Measurements from ENCODE around the gene TADA3. TPM values are rescaled to one million over a fixed set of nuclear protein-coding genes. Genes with fewer than 3 reads are reported as not detected.

Gene TADA3
- total RNA-seq, 1 experiment from 2014 or later = 85.4 TPM

DNA sequence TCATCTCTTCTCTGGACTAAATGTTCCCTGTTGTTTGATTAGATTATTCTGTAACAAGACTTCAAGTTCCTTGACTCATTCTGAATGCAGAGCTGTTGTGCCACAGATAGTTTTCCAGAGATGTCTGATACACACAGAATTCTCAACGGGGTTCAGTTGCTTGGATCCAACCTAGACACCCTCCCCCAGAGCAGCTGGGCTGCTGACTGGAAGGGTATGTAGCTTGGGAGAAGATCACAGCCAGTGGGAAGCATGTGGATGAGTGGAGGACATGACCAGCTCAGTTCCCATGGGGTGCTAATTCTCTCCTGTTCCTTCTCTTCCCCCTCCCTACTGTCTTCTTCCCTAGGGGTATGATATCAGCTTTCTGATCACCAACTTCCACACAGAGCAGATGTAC is 11.2 kb upstream of the TADA3 start:
- ChIA-PET CTCF (no interaction called here), POLR2A (ENCODE audit: unreplicated experiment) (no interaction called here)
- Histone ChIP-seq H4K20me1 (ENCODE audit: low read length) (no peaks in the 10 kb centered on the region), H3K4me2 (ENCODE audit: low read length) (no peak overlapping the region), H3K9me2 (replicated peaks; ENCODE audit: low read length) (no peaks in the 10 kb centered on the region), H2AFZ (ENCODE audit: low read length) (no peak overlapping the region), H3K79me2 (ENCODE audit: low read length) (no peaks in the 10 kb centered on the region), H3K27ac (ENCODE audit: low read length) (no peak overlapping the region), H3K9me3 (ENCODE audit: low read length) (no peaks in the 10 kb centered on the region), H3K36me3 (ENCODE audit: low read depth, low read length) (peaks cover 61% of the 10 kb centered on the region), H3K9ac (ENCODE audit: low read length) (no peak overlapping the region), H3K27me3 (ENCODE audit: low read length) (no peaks in the 10 kb centered on the region), H3K4me1 (ENCODE audit: insufficient read depth, low read length) (peaks cover 5% of the 10 kb centered on the region; the same call in 1 of the 2 replicates), H3F3A (ENCODE audit: low read length, unreplicated experiment) (no peaks in the 10 kb centered on the region), H3K4me3 (ENCODE audit: low read length) (no peak overlapping the region)
- TF ChIP-seq, protein P1, sequence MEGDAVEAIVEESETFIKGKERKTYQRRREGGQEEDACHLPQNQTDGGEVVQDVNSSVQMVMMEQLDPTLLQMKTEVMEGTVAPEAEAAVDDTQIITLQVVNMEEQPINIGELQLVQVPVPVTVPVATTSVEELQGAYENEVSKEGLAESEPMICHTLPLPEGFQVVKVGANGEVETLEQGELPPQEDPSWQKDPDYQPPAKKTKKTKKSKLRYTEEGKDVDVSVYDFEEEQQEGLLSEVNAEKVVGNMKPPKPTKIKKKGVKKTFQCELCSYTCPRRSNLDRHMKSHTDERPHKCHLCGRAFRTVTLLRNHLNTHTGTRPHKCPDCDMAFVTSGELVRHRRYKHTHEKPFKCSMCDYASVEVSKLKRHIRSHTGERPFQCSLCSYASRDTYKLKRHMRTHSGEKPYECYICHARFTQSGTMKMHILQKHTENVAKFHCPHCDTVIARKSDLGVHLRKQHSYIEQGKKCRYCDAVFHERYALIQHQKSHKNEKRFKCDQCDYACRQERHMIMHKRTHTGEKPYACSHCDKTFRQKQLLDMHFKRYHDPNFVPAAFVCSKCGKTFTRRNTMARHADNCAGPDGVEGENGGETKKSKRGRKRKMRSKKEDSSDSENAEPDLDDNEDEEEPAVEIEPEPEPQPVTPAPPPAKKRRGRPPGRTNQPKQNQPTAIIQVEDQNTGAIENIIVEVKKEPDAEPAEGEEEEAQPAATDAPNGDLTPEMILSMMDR (conservative IDR thresholded peaks at IDR 0.05; ENCODE audit: low read depth, low read length) = no peak
- no peak for TF ChIP-seq EZH2 (IDR thresholded peaks at IDR 0.05; ENCODE audit: low read length, unreplicated experiment)
- TF ChIP-seq EZH2phosphoT487 (IDR thresholded peaks at IDR 0.05; ENCODE audit: borderline replicate concordance, low read length) = no peak
- DNase-seq (no peak), ATAC-seq (no peak)
- intact Hi-C loops (cut with micrococcal nuclease) = no loop called here
- BruUV-seq (replicated peaks) = no TSS peak

DNA sequence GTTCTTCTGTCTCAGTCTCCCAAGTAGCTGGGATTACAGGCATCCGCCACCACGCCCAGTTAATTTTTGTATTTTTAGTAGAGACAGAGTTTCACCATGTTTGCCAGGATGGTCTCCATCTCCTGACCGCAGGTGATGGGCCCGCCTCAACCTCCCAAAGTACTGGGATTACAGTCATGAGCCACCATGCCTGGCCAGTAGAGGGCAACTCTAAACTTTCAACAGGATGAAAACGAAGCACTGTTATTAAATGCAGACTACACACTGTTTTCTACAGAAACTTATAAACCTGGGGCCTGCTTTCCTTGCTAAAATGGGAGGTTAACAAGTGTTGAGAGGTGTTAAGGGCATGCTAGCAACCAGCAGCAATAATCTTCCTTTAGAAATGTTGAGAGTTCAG is 8.3 kb upstream of the TADA3 start:
- H3K36me3 ChIP-seq (ENCODE audit: low read depth, low read length) = peaks cover 66% of the 10 kb centered on the region
- no peaks in the 10 kb centered on the region for H3K9me2 ChIP-seq (replicated peaks; ENCODE audit: low read length)
- H3F3A ChIP-seq (ENCODE audit: low read length, unreplicated experiment) = no peaks in the 10 kb centered on the region
- peak; percentile 25 for DNase-seq
- no TSS peak for BruUV-seq (replicated peaks)
- ChIA-PET POLR2A (ENCODE audit: unreplicated experiment) (no interaction called here), CTCF (no interaction called here)
- intact Hi-C loops (cut with micrococcal nuclease) = no loop called here
- no peaks in the 10 kb centered on the region for H4K20me1 ChIP-seq (ENCODE audit: low read length)
- ATAC-seq = peak; percentile 58; the same call in 1 of the 2 replicates
- TF ChIP-seq, protein P1 (conservative IDR thresholded peaks at IDR 0.05; ENCODE audit: low read depth, low read length) = peak; percentile 56
- no peak for TF ChIP-seq EZH2 (IDR thresholded peaks at IDR 0.05; ENCODE audit: low read length, unreplicated experiment)
- TF ChIP-seq EZH2phosphoT487 (IDR thresholded peaks at IDR 0.05; ENCODE audit: borderline replicate concordance, low read length) = no peak
- no peaks in the 10 kb centered on the region for H3K27me3 ChIP-seq (ENCODE audit: low read length)
- no peak overlapping the region for H3K27ac ChIP-seq (ENCODE audit: low read length)
- no peak overlapping the region for H3K9ac ChIP-seq (ENCODE audit: low read length)
- no peak overlapping the region for H3K4me2 ChIP-seq (ENCODE audit: low read length)
- no peaks in the 10 kb centered on the region for H3K4me1 ChIP-seq (ENCODE audit: insufficient read depth, low read length)
- H2AFZ ChIP-seq (ENCODE audit: low read length) = no peak overlapping the region
- H3K9me3 ChIP-seq (ENCODE audit: low read length) = no peaks in the 10 kb centered on the region
- H3K4me3 ChIP-seq (ENCODE audit: low read length) = no peak overlapping the region
- H3K79me2 ChIP-seq (ENCODE audit: low read length) = peaks cover 1% of the 10 kb centered on the region

DNA sequence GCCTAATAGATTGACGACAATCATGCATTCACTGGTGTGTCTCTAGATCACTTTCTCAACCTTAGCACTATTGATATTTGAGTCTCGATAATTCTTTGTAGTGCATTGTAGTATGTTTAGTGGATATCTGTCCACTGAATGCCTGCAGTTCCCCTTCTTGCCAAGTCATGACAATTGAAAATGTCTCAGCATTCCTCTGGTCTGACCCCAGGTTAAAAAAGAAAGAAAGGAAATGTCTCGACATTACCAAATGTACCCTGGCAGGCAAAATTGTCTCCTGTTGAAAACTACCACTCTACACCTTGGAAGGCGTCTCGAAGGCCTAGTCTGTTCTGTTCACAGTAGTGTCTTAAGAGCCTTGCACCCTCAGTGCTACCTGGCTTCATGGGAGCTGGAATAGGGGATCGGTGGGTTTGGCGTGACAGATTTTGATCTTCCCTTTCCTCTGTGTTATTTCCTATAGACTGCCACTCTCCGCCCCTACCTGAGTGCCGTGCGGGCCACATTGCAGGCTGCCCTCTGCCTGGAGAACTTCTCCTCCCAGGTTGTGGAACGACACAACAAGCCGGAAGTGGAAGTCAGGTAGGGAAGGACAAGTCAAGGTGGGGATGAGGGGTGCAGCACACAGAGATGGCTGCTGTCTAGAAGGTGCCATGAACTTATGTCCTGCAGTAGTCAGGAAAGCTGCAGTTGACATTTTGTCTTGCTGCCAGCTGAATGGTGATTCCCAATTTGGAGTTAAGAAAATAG is 5.1 kb upstream of the TADA3 start:
- no TSS peak for BruUV-seq (replicated peaks)
- Histone ChIP-seq H3K27ac (ENCODE audit: low read length) (no peak overlapping the region), H2AFZ (ENCODE audit: low read length) (no peak overlapping the region), H3F3A (ENCODE audit: low read length, unreplicated experiment) (no peaks in the 10 kb centered on the region), H3K27me3 (ENCODE audit: low read length) (no peaks in the 10 kb centered on the region), H3K9me3 (ENCODE audit: low read length) (no peaks in the 10 kb centered on the region), H4K20me1 (ENCODE audit: low read length) (no peaks in the 10 kb centered on the region), H3K9ac (ENCODE audit: low read length) (no peak overlapping the region), H3K79me2 (ENCODE audit: low read length) (peaks cover 28% of the 10 kb centered on the region), H3K4me1 (ENCODE audit: insufficient read depth, low read length) (peaks cover 7% of the 10 kb centered on the region), H3K4me2 (ENCODE audit: low read length) (no peak overlapping the region), H3K9me2 (replicated peaks; ENCODE audit: low read length) (no peaks in the 10 kb centered on the region), H3K4me3 (ENCODE audit: low read length) (no peak overlapping the region), H3K36me3 (ENCODE audit: low read depth, low read length) (peaks cover 41% of the 10 kb centered on the region)
- ATAC-seq (no peak), DNase-seq (no peak)
- intact Hi-C loops (cut with micrococcal nuclease) = no loop called here
- CTCF ChIA-PET = no interaction called here
- POLR2A ChIA-PET (ENCODE audit: unreplicated experiment) = no interaction called here
- TF ChIP-seq EZH2 (IDR thresholded peaks at IDR 0.05; ENCODE audit: low read length, unreplicated experiment) = no peak
- TF ChIP-seq, protein P1 (conservative IDR thresholded peaks at IDR 0.05; ENCODE audit: low read depth, low read length) = no peak
- TF ChIP-seq EZH2phosphoT487 (IDR thresholded peaks at IDR 0.05; ENCODE audit: borderline replicate concordance, low read length) = no peak

All from PC-3 (cell line).